ENCODE data around the gene PLS1.

DNA sequence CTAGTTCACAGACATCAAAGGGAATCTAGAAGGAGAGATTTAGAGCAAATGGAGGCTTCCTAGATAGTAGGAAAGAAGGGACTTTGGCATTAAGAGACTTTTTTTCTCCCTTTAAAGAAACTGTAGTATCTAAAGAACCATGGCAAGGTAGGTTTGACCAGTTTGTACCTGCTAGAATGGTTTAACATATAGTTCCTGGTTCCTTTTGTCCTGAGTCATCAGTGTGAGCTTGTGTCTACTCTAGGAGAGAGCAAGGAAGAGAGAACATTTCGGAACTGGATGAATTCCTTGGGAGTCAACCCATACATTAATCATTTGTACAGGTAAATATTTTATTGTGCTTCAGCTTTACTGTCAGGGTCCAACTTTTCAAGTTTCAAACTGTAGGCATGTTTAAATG is 98.0 kb downstream of the PLS1 start:
- TF ChIP-seq CTCF (conservative IDR thresholded peaks at IDR 0.05; ENCODE audit: low read depth, low read length) = no peak
- no peak for TF ChIP-seq EZH2 (IDR thresholded peaks at IDR 0.05; ENCODE audit: borderline replicate concordance, low read depth, low read length, poor library complexity, severe bottlenecking)

Data from A673 (cell line).